Measurements from ENCODE around the gene MCF2L.

DNA sequence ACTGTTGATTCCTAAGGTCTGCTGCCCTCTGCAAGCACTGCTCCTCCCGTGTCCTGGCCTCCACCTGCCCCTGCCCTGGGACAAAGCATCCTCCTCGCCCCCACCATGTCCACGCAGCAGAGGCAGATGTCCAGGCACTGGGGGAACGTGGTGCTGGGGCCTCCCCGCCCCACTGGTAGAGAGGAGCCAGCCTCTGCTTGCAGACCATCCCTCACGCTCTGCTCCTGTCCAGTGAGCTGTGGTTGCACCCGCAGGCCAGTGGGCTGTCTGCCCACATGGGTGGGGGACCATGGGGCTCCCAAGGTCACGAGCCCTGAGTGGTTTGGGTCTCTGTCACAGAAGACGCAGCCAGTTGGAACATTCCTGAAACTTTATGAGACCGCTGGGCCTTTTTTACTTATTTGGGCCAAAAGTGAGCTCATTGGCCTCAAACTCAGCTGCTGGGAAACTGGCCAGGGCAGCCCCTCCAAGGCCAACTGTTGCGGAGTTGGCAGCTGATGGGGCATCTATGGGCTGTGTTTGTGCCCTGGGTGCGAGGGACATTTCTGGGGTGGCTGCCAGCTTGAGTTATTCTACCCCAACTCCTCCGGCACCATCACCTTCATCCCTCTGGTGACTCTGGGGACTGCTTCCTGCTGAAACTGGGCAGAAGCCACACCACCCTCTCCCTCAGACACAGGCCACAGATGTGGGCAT is 71.7 kb downstream of the MCF2L start:
- TF ChIP-seq, protein P1, sequence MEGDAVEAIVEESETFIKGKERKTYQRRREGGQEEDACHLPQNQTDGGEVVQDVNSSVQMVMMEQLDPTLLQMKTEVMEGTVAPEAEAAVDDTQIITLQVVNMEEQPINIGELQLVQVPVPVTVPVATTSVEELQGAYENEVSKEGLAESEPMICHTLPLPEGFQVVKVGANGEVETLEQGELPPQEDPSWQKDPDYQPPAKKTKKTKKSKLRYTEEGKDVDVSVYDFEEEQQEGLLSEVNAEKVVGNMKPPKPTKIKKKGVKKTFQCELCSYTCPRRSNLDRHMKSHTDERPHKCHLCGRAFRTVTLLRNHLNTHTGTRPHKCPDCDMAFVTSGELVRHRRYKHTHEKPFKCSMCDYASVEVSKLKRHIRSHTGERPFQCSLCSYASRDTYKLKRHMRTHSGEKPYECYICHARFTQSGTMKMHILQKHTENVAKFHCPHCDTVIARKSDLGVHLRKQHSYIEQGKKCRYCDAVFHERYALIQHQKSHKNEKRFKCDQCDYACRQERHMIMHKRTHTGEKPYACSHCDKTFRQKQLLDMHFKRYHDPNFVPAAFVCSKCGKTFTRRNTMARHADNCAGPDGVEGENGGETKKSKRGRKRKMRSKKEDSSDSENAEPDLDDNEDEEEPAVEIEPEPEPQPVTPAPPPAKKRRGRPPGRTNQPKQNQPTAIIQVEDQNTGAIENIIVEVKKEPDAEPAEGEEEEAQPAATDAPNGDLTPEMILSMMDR (IDR thresholded peaks at IDR 0.05; ENCODE audit: insufficient read depth, low read length, poor library complexity, severe bottlenecking): no peak
- no peak for TF ChIP-seq EZH2phosphoT487 (conservative IDR thresholded peaks at IDR 0.05; ENCODE audit: low read length)
